Measurements from ENCODE around the gene SFT2D3. TPM values are rescaled to one million over a fixed set of nuclear protein-coding genes. Genes with fewer than 3 reads are reported as not detected.

SFT2D3 gene
- total RNA-seq, 1 experiment from 2014 or later = 3.1 TPM

GRCh38 chr2:127719301-127720218 lies 18.3 kb downstream of the SFT2D3 start:
- no peak for DNase-seq (ENCODE audit: low read depth, low spot score)
- H3K4me1 ChIP-seq (ENCODE audit: control insufficient read depth in 1 of 2, insufficient read depth in 2 of 2, low read length in 2 of 2) = peaks cover 0 to 10% of the 10 kb centered on the region in 2 experiments; a peak in 2 of 4 replicates
- H3K9me3 ChIP-seq (ENCODE audit: control insufficient read depth in 1 of 2, insufficient read depth in 1 of 2, low read depth in 1 of 2, low read length in 2 of 2) = no peaks in the 10 kb centered on the region
- RAD21 ChIA-PET (ENCODE audit: low non-redundant PET in 1 of 2, low total read pairs in 2 of 2, uncharacterized antibody in 2 of 2, unreplicated experiment in 2 of 2) = no interaction called here
- no peak overlapping the region for H3K4me2 ChIP-seq (ENCODE audit: low read length)
- no peaks in the 10 kb centered on the region for H3K79me2 ChIP-seq (ENCODE audit: insufficient read depth, low read length)
- no peak overlapping the region for H3K4me3 ChIP-seq (replicated peaks in 1 of 2; ENCODE audit: low read depth in 1 of 2, low read length in 2 of 2)
- ATAC-seq = no peak
- H3K27ac ChIP-seq (ENCODE audit: low read depth, low read length) = no peak overlapping the region
- no peak overlapping the region for H3K9ac ChIP-seq (ENCODE audit: low read length)
- H3K27me3 ChIP-seq (ENCODE audit: insufficient read depth, low read length) = no peaks in the 10 kb centered on the region
- no peak overlapping the region for H2AFZ ChIP-seq (ENCODE audit: low read depth, low read length, poor library complexity, severe bottlenecking)
- CTCF ChIA-PET = no interaction called here
- intact Hi-C loops (cut with micrococcal nuclease) = loop anchor here (5.0 kb wide), 1 partner anchor 38 kb away; no protein-coding TSS in a partner anchor
- no peaks in the 10 kb centered on the region for H3K9me2 ChIP-seq (ENCODE audit: insufficient read depth)
- no TSS peak for BruUV-seq (replicated peaks)
- H3K36me3 ChIP-seq (ENCODE audit: control insufficient read depth in 1 of 2, insufficient read depth in 2 of 2, low read length in 2 of 2) = peaks cover 30 to 31% of the 10 kb centered on the region in 2 experiments; a peak in 3 of 4 replicates
- no peaks in the 10 kb centered on the region for H4K20me1 ChIP-seq (ENCODE audit: insufficient read depth)
- TF ChIP-seq SP1 (IDR thresholded peaks at IDR 0.05; ENCODE audit: low read depth) = no peak
- no peak for TF ChIP-seq SIN3A (IDR thresholded peaks at IDR 0.05; ENCODE audit: low read depth)
- no peak for TF ChIP-seq YY1 (IDR thresholded peaks at IDR 0.05; ENCODE audit: extremely low read depth, insufficient replicate concordance, low read depth, low read length)
- no peak for TF ChIP-seq ZNF274 (IDR thresholded peaks at IDR 0.05; ENCODE audit: low read depth, low read length)
- no peak for TF ChIP-seq CEBPB (IDR thresholded peaks at IDR 0.05; ENCODE audit: low read depth)
- no peak for TF ChIP-seq RAD21 (IDR thresholded peaks at IDR 0.05; ENCODE audit: low read depth)
- no peak for TF ChIP-seq EZH2 (IDR thresholded peaks at IDR 0.05)
- POLR2A ChIA-PET = no interaction called here

- ChIA-PET CTCF (no interaction called here), RAD21 (ENCODE audit: low non-redundant PET in 1 of 2, low total read pairs in 2 of 2, uncharacterized antibody in 2 of 2, unreplicated experiment in 2 of 2) (no interaction called here), POLR2A (no interaction called here)
- no peaks in the 10 kb centered on the region for H3K27me3 ChIP-seq (ENCODE audit: insufficient read depth, low read length)
- BruUV-seq (replicated peaks) = no TSS peak
- intact Hi-C loops (cut with micrococcal nuclease) = loop anchor here (5.0 kb wide), 1 partner anchor 36 kb away; no protein-coding TSS in a partner anchor
- H2AFZ ChIP-seq (ENCODE audit: low read depth, low read length, poor library complexity, severe bottlenecking) = no peak overlapping the region
- no peak overlapping the region for H3K9ac ChIP-seq (ENCODE audit: low read length)
- 0 out of 2 replicates have a peak overlapping the region, but pooled peaks have one; percentile 1 for H3K4me2 ChIP-seq (ENCODE audit: low read length)
- peaks cover 31% of the 10 kb centered on the region in 2 experiments; a peak in 3 of 4 replicates for H3K36me3 ChIP-seq (ENCODE audit: control insufficient read depth in 1 of 2, insufficient read depth in 2 of 2, low read length in 2 of 2)
- DNase-seq (ENCODE audit: low read depth, low spot score) (no peak), ATAC-seq (no peak; the same call in 1 of the 2 replicates)
- H3K9me2 ChIP-seq (ENCODE audit: insufficient read depth) = no peaks in the 10 kb centered on the region
- no peaks in the 10 kb centered on the region for H3K9me3 ChIP-seq (ENCODE audit: control insufficient read depth in 1 of 2, insufficient read depth in 1 of 2, low read depth in 1 of 2, low read length in 2 of 2)
- H3K4me3 ChIP-seq (replicated peaks in 1 of 2; ENCODE audit: low read depth in 1 of 2, low read length in 2 of 2) = no peak overlapping the region
- no peaks in the 10 kb centered on the region for H3K79me2 ChIP-seq (ENCODE audit: insufficient read depth, low read length)
- H3K27ac ChIP-seq (ENCODE audit: low read depth, low read length) = peak overlapping the region; percentile 18; the same call in 1 of the 2 replicates
- H3K4me1 ChIP-seq (ENCODE audit: control insufficient read depth in 1 of 2, insufficient read depth in 2 of 2, low read length in 2 of 2) = peaks cover 0 to 10% of the 10 kb centered on the region in 2 experiments; a peak in 2 of 4 replicates
- no peaks in the 10 kb centered on the region for H4K20me1 ChIP-seq (ENCODE audit: insufficient read depth)
- TF ChIP-seq ATF3 (IDR thresholded peaks at IDR 0.05) = no peak
- TF ChIP-seq ZBTB33 (IDR thresholded peaks at IDR 0.05; ENCODE audit: extremely low read depth, insufficient replicate concordance, low read length) = no peak
- no peak for TF ChIP-seq CTCF (IDR thresholded peaks at IDR 0.05 in 2 of 3, conservative IDR thresholded peaks at IDR 0.05 in 1 of 3; ENCODE audit: borderline replicate concordance in 1 of 3, insufficient read depth in 1 of 3, low read depth in 2 of 3, low read length in 2 of 3)
- TF ChIP-seq JUND (IDR thresholded peaks at IDR 0.05) = no peak
- no peak for TF ChIP-seq YY1 (IDR thresholded peaks at IDR 0.05; ENCODE audit: extremely low read depth, insufficient replicate concordance, low read depth, low read length)
- no peak for TF ChIP-seq EGR1 (IDR thresholded peaks at IDR 0.05; ENCODE audit: low read depth)
- TF ChIP-seq POLR2AphosphoS5 (IDR thresholded peaks at IDR 0.05; ENCODE audit: low read depth, low read length) = no peak
Measured at GRCh38 chr2:127721311-127721977, 20.1 kb downstream of the SFT2D3 start.

All from HCT116 (cell line).